GM18867 (cell line): ENCODE data around the gene FTSJ3.
"Not testable (repeated sequence)": the region's sequence is repeated elsewhere in the genome, so short reads cannot be mapped to it uniquely, and the experiment has no call there.

ENCODE experiments used
- ATAC-seq: cut with Tn5 transposase; IDR thresholded peaks from one replicate; pipeline ENCODE4 v1.9.1; 2021; ENCODE audit warnings: mild to moderate bottlenecking, moderate library complexity; ENCODE audit not compliant: unreplicated experiment

The FTSJ3 gene

GRCh38 chr17:63828936-63829335 lies 1.5 kb upstream of the FTSJ3 start:
- no peak for ATAC-seq

GRCh38 chr17:63827801-63828221 lies 348 bp upstream of the FTSJ3 start:
- no peak for ATAC-seq

- peak; percentile 6 for ATAC-seq
Measured at GRCh38 chr17:63826468-63827001, 928 bp downstream of the FTSJ3 start.

- no peak for ATAC-seq
Measured at GRCh38 chr17:63824362-63824761, 3.1 kb downstream of the FTSJ3 start.

- no peak for ATAC-seq
Measured at GRCh38 chr17:63823659-63824331, 3.7 kb downstream of the FTSJ3 start.

- ATAC-seq: no peak
Measured at GRCh38 chr17:63822537-63822936, 4.9 kb downstream of the FTSJ3 start.

GRCh38 chr17:63821804-63822203 lies 5.7 kb downstream of the FTSJ3 start:
- ATAC-seq: no peak

- ATAC-seq: no peak
Measured at GRCh38 chr17:63820963-63821561, 6.4 kb downstream of the FTSJ3 start.

GRCh38 chr17:63819585-63820537 lies 7.6 kb downstream of the FTSJ3 start:
- no peak for ATAC-seq

GRCh38 chr17:63819131-63819530 lies 8.3 kb downstream of the FTSJ3 start:
- ATAC-seq: no peak

- no peak for ATAC-seq
Measured at GRCh38 chr17:63817736-63818385, 9.6 kb downstream of the FTSJ3 start.

- no peak for ATAC-seq
Measured at GRCh38 chr17:63816669-63817068, 10.8 kb downstream of the FTSJ3 start.

GRCh38 chr17:63816123-63816522 lies 11.3 kb downstream of the FTSJ3 start:
- ATAC-seq: no peak

- no peak for ATAC-seq
Measured at GRCh38 chr17:63809970-63810369, 17.5 kb downstream of the FTSJ3 start.

GRCh38 chr17:63805591-63805990 lies 21.9 kb downstream of the FTSJ3 start:
- no peak for ATAC-seq

GRCh38 chr17:63804328-63804727 lies 23.1 kb downstream of the FTSJ3 start:
- ATAC-seq: no peak

- no peak for ATAC-seq
Measured at GRCh38 chr17:63800783-63801182, 26.7 kb downstream of the FTSJ3 start.

- ATAC-seq: no peak
Measured at GRCh38 chr17:63798572-63799106, 28.8 kb downstream of the FTSJ3 start.

- not testable (repeated sequence) for ATAC-seq
Measured at GRCh38 chr17:63796375-63796774, 31.1 kb downstream of the FTSJ3 start.

- no peak for ATAC-seq
Measured at GRCh38 chr17:63792055-63792729, 35.3 kb downstream of the FTSJ3 start.
